ENCODE data around the gene GCC1. TPM values are rescaled to one million over a fixed set of nuclear protein-coding genes. Genes with fewer than 3 reads are reported as not detected.

The GCC1 gene, protein sequence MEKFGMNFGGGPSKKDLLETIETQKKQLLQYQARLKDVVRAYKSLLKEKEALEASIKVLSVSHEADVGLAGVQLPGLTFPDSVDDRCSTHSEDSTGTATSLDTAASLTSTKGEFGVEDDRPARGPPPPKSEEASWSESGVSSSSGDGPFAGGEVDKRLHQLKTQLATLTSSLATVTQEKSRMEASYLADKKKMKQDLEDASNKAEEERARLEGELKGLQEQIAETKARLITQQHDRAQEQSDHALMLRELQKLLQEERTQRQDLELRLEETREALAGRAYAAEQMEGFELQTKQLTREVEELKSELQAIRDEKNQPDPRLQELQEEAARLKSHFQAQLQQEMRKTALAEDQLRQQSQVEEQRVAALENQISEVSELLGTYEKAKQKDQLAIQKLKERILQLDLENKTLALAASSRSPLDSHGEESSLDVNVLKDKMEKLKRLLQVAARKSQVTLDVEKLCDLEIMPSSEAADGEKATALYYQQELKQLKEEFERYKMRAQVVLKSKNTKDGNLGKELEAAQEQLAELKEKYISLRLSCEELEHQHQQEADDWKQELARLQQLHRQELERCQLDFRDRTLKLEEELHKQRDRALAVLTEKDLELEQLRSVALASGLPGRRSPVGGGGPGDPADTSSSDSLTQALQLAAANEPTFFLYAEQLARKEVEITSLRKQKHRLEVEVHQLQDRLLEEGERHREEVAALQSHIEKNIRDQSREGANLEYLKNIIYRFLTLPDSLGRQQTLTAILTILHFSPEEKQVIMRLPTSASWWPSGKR
- total RNA-seq, result 13.3 and 15.9 TPM in 2 replicates

DNA sequence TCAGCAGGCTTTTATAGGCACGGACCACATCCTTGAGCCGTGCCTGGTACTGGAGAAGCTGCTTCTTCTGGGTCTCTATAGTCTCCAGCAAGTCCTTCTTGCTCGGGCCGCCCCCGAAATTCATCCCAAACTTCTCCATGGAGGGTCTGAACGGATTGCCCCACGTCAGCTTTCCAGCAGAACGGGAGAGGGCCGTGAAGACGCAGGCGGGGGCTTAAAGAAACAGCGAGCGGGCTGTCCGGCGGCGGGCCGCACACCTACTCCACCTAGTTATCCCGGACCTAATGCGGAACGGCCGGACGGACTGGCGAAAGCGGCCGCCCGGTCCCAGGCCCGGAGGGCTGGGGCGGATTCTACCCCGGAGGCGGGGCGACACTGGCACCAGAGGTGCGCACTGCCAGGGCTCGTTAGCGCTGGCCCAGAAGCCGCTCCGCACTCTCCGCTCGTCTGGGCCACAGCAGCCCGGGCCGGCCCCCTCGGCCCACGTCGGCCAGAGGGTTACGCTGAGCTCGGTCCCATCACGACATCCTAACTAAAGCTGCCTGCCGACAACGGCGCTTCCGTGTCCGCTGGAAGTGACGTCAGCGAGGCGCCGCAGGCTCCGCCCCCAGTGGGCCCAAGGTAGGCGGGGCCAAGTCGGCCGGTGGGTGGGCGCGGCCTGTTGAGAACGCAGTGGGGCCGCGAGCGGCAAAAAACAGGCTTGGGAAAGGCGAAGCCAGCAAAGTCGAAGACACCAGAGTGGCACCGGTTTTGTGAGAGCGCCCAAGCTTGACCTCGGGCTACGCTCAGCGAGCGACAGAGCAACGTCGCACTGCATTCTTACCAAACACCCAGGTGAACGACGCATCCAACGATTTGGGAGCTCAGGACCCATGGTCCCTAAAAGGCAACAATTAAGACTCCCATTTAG is at the start of gene GCC1:
GCC1 (minus strand) TSS at position 553 of the 910 bp plus-strand sequence; CDS start at position 139, 414 bp downstream.

DNA sequence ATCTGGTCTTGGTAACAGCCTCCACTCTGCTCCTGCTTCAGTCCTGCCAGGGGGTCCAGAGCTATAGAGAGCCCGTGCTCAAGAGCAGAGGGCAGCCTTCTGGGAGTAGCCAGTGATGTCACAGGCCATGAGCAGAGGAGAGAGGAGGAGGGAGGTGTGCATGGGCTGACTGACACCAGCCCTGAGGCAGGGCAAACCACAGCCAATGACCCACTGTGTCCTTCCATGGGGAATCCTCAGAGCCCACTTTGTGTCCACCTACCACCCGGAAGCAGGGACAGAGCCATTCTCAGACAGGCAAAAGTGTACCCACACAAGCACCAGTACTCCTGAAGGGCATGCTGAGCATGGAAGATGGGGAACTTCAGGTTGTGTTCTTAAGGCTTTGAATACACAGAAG is 32.6 kb upstream of the GCC1 start, which contains the start of gene PAX4:
PAX4 (minus strand) TSS at position 101 of the 400 bp plus-strand sequence. CDS start 2,214 bp downstream, outside the sequence.

DNA sequence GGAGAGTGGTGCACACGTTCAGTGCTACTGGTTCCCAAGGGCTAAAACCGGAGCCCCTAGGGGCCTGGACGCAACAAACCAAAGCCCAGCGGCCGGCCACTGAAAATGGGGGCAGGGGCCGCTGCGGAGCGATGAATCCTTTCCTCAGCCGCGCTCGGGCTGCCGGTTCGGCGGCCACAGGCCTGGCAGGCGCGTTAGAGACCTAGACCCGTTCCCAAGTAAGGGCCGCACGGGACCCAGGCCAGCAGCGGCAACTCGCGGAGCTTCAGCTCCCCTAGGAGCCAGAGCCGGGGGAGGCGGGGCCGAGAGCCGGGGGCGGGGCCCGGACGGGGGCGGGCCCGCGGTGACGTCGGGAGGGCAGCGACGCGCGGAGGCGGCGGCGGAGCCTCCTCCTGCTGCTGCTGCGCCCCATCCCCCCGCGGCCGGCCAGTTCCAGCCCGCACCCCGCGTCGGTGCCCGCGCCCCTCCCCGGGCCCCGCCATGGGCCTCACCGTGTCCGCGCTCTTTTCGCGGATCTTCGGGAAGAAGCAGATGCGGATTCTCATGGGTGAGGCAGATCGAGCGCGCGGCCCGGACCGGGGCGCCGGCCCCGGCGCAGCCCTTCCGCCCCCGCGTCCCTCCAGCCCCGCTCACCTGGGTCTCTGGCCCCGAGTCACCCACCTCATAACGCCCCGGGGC is 2.8 kb upstream of the GCC1 start, which contains the start of gene ARF5:
ARF5 (plus strand) TSS at position 393 of the 678 bp plus-strand sequence; CDS start at position 481, 88 bp downstream.

Other genes starting within 250 kb of the GCC1 start
- gene ZNF800, start 192.9 kb downstream of the GCC1 start, total RNA-seq, result 9.6 and 18.1 TPM in 2 replicates
- gene ARF5, start 2.8 kb upstream of the GCC1 start, total RNA-seq, result 201 and 214 TPM in 2 replicates
- 1.3 and 2.6 TPM in 2 replicates for gene FSCN3, start 8.1 kb upstream of the GCC1 start, total RNA-seq
- not detected in 2 replicates for gene PAX4, start 32.5 kb upstream of the GCC1 start, total RNA-seq
- 188 and 192 TPM in 2 replicates for gene SND1, start 66.6 kb upstream of the GCC1 start, total RNA-seq

Data from mammary microvascular endothelial cell (primary cell).